ENCODE data around the gene CD40LG.

DNA sequence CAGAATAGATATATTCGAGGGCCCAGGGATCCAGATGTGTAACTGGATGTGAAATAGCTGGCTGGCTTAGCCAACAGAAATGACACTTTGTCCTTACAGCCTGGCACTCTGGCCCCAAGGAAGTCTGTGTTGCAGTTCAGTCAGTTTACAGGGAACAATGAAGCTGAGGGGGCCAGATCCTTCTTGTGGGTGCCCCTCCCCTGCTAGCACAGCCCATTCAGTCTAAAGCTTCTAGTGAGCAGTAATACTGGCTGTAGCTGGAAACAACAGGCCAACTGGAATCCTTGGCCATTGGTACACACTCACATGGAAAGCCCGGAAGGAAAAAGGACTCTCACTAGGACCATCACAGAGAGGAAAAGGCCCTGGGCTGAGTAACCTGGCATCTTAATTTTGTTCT lies 22.7 kb upstream of the CD40LG start:
- TF ChIP-seq TARDBP (IDR thresholded peaks at IDR 0.05) (no peak), SUZ12 (IDR thresholded peaks at IDR 0.05) (no peak), NFRKB (IDR thresholded peaks at IDR 0.05) (no peak), ARNT (IDR thresholded peaks at IDR 0.05) (no peak), FOXM1 (IDR thresholded peaks at IDR 0.05; ENCODE audit: borderline replicate concordance) (no peak), SP1 (IDR thresholded peaks at IDR 0.05) (no peak), FOXK2 (IDR thresholded peaks at IDR 0.05) (no peak), CTBP1 (IDR thresholded peaks at IDR 0.05; ENCODE audit: borderline replicate concordance) (no peak), FOXA1 (IDR thresholded peaks at IDR 0.05) (no peak), BHLHE40 (IDR thresholded peaks at IDR 0.05; ENCODE audit: borderline replicate concordance) (no peak), HDGF (IDR thresholded peaks at IDR 0.05; ENCODE audit: borderline replicate concordance) (no peak), ELF4 (IDR thresholded peaks at IDR 0.05) (no peak), LEF1 (IDR thresholded peaks at IDR 0.05; ENCODE audit: borderline replicate concordance) (no peak)
- TF ChIP-seq, protein P1, sequence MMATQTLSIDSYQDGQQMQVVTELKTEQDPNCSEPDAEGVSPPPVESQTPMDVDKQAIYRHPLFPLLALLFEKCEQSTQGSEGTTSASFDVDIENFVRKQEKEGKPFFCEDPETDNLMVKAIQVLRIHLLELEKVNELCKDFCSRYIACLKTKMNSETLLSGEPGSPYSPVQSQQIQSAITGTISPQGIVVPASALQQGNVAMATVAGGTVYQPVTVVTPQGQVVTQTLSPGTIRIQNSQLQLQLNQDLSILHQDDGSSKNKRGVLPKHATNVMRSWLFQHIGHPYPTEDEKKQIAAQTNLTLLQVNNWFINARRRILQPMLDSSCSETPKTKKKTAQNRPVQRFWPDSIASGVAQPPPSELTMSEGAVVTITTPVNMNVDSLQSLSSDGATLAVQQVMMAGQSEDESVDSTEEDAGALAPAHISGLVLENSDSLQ (IDR thresholded peaks at IDR 0.05) = no peak
